DOHH2 (cell line): Measurements from ENCODE around the gene SBK2.

Experiments
- H3F3A ChIP-seq: fragments of 200-600 bp; sonication (generic), shearing (Covaris generic); 2 replicates; pipeline ENCODE4 v1.6.0; 2016; ENCODE audit warnings: antibody characterized with exemption, mild to moderate bottlenecking; ENCODE audit not compliant: control insufficient read depth, insufficient read depth
- H3K27ac ChIP-seq: fragments of 200-600 bp; sonication (generic); 2 replicates; pipeline ENCODE4 v1.5.1; 2014; ENCODE audit warnings: low read depth, mild to moderate bottlenecking, low read length, moderate library complexity
- H3K27me3 ChIP-seq: fragments of 200-600 bp; sonication (generic); 2 replicates; pipeline ENCODE4 v1.6.1; 2014; ENCODE audit warnings: mild to moderate bottlenecking, low read length, mixed read lengths; ENCODE audit not compliant: control insufficient read depth
- H3K36me3 ChIP-seq: fragments of 200-600 bp; sonication (generic); 2 replicates; pipeline ENCODE4 v1.6.1; 2014; ENCODE audit warnings: mild to moderate bottlenecking, low read length, moderate library complexity, mixed read lengths; ENCODE audit not compliant: control insufficient read depth
- H3K4me1 ChIP-seq: fragments of 200-600 bp; sonication (generic); 2 replicates; pipeline ENCODE4 v1.6.1; 2014; ENCODE audit warnings: mild to moderate bottlenecking, low read length, mixed read lengths; ENCODE audit not compliant: control insufficient read depth
- H3K4me2 ChIP-seq: fragments of 200-600 bp; sonication (generic); 2 replicates; pipeline ENCODE4 v1.6.0; 2014; ENCODE audit warnings: mild to moderate bottlenecking, low read length, moderate library complexity
- H3K4me3 ChIP-seq: fragments of 200-600 bp; sonication (generic); 2 replicates; pipeline ENCODE4 v1.5.1; 2014; ENCODE audit warnings: mild to moderate bottlenecking, low read length, mixed read lengths
- H3K79me2 ChIP-seq: fragments of 200-600 bp; sonication (generic); 2 replicates; pipeline ENCODE4 v1.6.1; 2014; ENCODE audit warnings: mild to moderate bottlenecking, low read length, mixed read lengths; ENCODE audit not compliant: control insufficient read depth
- H3K9me2 ChIP-seq: fragments of 200-600 bp; sonication (generic); replicated peaks from 2 replicates; pipeline ENCODE4 v1.6.1; 2014; ENCODE audit warnings: mild to moderate bottlenecking, low read length, mixed read lengths; ENCODE audit not compliant: control insufficient read depth
- H3K9me3 ChIP-seq: fragments of 200-600 bp; sonication (generic); 2 replicates; pipeline ENCODE4 v1.6.1; 2014; ENCODE audit warnings: antibody characterized with exemption, low read length, mixed read lengths; ENCODE audit not compliant: control insufficient read depth, insufficient read depth
- H4K20me1 ChIP-seq: fragments of 200-600 bp; sonication (generic); 2 replicates; pipeline ENCODE4 v1.6.0; 2014; ENCODE audit warnings: low read depth, mild to moderate bottlenecking, antibody characterized with exemption, low read length, moderate library complexity; ENCODE audit not compliant: control insufficient read depth, insufficient read depth
- CTCF ChIP-seq: fragments of 200-600 bp; sonication (generic); IDR thresholded peaks from one replicate; pipeline ENCODE4 v1.5.1; 2014; ENCODE audit warnings: antibody characterized with exemption, mild to moderate bottlenecking, low read depth, low read length; ENCODE audit not compliant: poor library complexity, severe bottlenecking
- EZH2phosphoT487 ChIP-seq: fragments of 200-600 bp; sonication (generic); IDR thresholded peaks from 2 replicates; pipeline ENCODE4 v1.6.1; 2017; ENCODE audit warnings: borderline replicate concordance, mild to moderate bottlenecking, antibody characterized with exemption, low read length, moderate library complexity, mixed read lengths

The SBK2 gene

GRCh38 chr19:55579766-55580621 is 43.1 kb upstream of the SBK2 start:
- no peaks in the 10 kb centered on the region for H3K9me2 ChIP-seq
- H3K4me1 ChIP-seq = peaks cover 17% of the 10 kb centered on the region
- peaks cover 17% of the 10 kb centered on the region for H3F3A ChIP-seq
- H3K36me3 ChIP-seq = peaks cover 17% of the 10 kb centered on the region
- no peaks in the 10 kb centered on the region for H3K9me3 ChIP-seq
- H3K79me2 ChIP-seq = peaks cover 21% of the 10 kb centered on the region
- H3K4me2 ChIP-seq = peak overlapping the region; percentile 96
- H3K4me3 ChIP-seq = peak overlapping the region; percentile 90
- peak overlapping the region; percentile 50; the same call in 1 of the 2 replicates for H3K27ac ChIP-seq
- TF ChIP-seq EZH2phosphoT487 (no peak), CTCF (no peak)
- no peaks in the 10 kb centered on the region for H3K27me3 ChIP-seq
- no peaks in the 10 kb centered on the region for H4K20me1 ChIP-seq

GRCh38 chr19:55578761-55579747 is 42.1 kb upstream of the SBK2 start:
- H4K20me1 ChIP-seq = no peaks in the 10 kb centered on the region
- peak overlapping the region; percentile 90 for H3K4me3 ChIP-seq
- H3K4me1 ChIP-seq = peaks cover 15% of the 10 kb centered on the region
- peaks cover 11% of the 10 kb centered on the region for H3F3A ChIP-seq
- H3K9me2 ChIP-seq = no peaks in the 10 kb centered on the region
- peak overlapping the region; percentile 96 for H3K4me2 ChIP-seq
- peaks cover 17% of the 10 kb centered on the region for H3K36me3 ChIP-seq
- peaks cover 21% of the 10 kb centered on the region for H3K79me2 ChIP-seq
- H3K9me3 ChIP-seq = no peaks in the 10 kb centered on the region
- no peaks in the 10 kb centered on the region for H3K27me3 ChIP-seq
- no peak overlapping the region for H3K27ac ChIP-seq
- TF ChIP-seq CTCF = no peak
- no peak for TF ChIP-seq EZH2phosphoT487

GRCh38 chr19:55578031-55578760 is 41.3 kb upstream of the SBK2 start:
- Histone ChIP-seq H3K36me3 (peaks cover 17% of the 10 kb centered on the region), H3K9me3 (no peaks in the 10 kb centered on the region), H3K9me2 (no peaks in the 10 kb centered on the region), H3K79me2 (peaks cover 21% of the 10 kb centered on the region), H3K27me3 (no peaks in the 10 kb centered on the region), H4K20me1 (no peaks in the 10 kb centered on the region), H3F3A (peaks cover 6% of the 10 kb centered on the region), H3K4me3 (no peak overlapping the region), H3K4me2 (no peak overlapping the region), H3K27ac (no peak overlapping the region), H3K4me1 (peaks cover 15% of the 10 kb centered on the region)
- TF ChIP-seq CTCF = no peak
